A549 treated with DMSO at 1 μM for 4 hours (cell line): ENCODE data around the gene LLGL1. TPM values are rescaled to one million over a fixed set of nuclear protein-coding genes. Genes with fewer than 3 reads are reported as not detected.

Source experiments
- total RNA-seq: library from RNA; stranded (reverse); fragments of 200-300 nt; extraction: Qiagen RNA extraction; gene quantifications from 5 replicates; pipeline ENCODE4 v1.2.3, GENCODE V29; 2022; ENCODE audit warnings: low read depth

LLGL1 gene
- total RNA-seq, result 13.2 to 19.9 TPM (median 15.7 TPM) in 5 replicates

DNA sequence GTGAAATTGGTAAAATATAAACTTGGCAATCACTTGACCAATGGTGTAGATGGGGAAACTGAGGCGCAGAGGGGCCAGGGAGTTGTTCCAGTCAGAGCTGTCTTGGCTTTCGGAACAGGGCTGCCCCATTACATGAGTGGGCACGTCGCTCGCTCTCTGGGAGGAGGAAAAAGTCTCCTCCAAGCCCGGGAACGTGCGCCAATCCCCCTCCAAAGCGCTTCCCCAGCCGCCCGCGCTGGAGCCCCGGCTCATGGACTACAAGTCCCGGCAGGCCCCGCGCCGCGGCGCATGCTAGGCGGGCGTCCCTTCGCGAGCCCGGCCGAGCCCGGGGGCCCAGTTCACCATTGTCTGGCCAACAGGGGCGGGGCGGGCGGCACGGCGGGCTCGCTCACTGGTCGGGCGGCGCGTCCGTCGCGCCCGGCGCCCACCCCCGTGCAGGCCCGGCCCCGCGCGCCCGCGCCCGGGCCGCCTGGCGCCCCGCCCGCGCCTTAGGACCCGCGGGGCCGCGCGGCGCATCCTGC, at the start of gene LLGL1:
Gene LLGL1 (plus strand): TSS at position 515 of the 521 bp plus-strand sequence. CDS start 48 bp downstream, outside the sequence.

DNA sequence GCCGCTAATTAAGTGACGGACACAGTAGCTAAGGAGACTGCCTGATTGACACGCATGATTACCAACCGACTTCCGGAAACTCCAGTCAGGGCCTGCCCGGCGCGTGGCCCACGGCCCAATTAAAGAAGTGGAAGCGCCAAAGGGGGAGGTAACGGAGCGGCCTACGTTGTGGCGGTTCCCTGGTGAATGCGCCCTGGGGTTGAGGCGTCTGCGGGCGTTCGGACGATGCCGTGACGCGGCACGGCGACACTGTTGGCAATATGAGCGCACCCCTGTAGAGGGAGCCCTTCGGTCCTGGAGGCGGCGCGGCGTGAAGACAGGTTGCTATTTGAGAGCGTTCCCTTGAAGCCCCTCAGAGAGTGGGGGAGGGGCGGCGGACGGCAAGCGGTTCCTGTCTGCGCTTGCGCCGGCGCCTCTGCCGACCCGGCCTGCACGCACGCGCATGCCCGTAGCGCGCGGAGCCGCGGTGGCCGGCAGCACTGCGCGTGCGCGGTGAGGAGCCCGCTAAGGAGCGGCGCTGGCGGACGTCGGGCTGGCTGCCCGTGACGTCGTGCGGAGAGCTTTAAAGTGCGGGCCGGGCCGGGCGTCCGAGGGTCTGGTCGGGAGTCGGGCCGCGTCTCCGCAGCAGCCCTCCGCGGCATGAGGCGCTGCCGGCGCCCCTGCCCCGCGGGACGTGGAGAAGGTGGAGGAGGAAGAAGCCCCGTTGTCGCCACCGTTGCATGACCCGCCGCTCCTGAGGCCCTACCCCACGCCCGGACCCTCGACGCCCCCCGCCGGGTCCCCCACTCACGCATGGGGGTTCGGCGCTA, 41.9 kb upstream of the LLGL1 start, which contains the start of gene ALKBH5:
Gene ALKBH5 (plus strand): TSS at position 495 of the 809 bp plus-strand sequence. CDS start 416 bp downstream, outside the sequence.

GRCh38 chr17:18258356-18259038, 33.1 kb downstream of the LLGL1 start, which contains the start of gene FLII:
Gene FLII (minus strand): TSS chr17:18258738. CDS start chr17:18258690, 48 bp downstream.

GRCh38 chr17:18260332-18261145, 35.1 kb downstream of the LLGL1 start, which contains the start of gene MIEF2:
Gene MIEF2 (plus strand): TSS chr17:18260662. CDS start chr17:18262721, 2,059 bp downstream.

Other genes starting within 250 kb of the LLGL1 start
- 22.0 to 32.4 TPM (median 27.6 TPM) in 5 replicates for gene ATPAF2, start 186.5 kb upstream of the LLGL1 start, total RNA-seq
- 10.8 to 13.7 TPM (median 13.6 TPM) in 5 replicates for gene GID4, start 186.2 kb upstream of the LLGL1 start, total RNA-seq
- 50.5 to 57.3 TPM (median 52.3 TPM) in 5 replicates for gene DRG2, start 137.7 kb upstream of the LLGL1 start, total RNA-seq
- 0.16 to 0.43 TPM (median 0.26 TPM) in 5 replicates for gene MYO15A, start 116.9 kb upstream of the LLGL1 start, total RNA-seq
- gene ALKBH5, start 41.8 kb upstream of the LLGL1 start, total RNA-seq, result 49.9 to 64.1 TPM (median 61.8 TPM) in 5 replicates
- 231 to 269 TPM (median 252 TPM) in 5 replicates for gene FLII, start 33.1 kb downstream of the LLGL1 start, total RNA-seq
- gene MIEF2, start 35.0 kb downstream of the LLGL1 start, total RNA-seq, result 5.7 to 11.0 TPM (median 9.2 TPM) in 5 replicates
- 35.2 to 43.3 TPM (median 40.9 TPM) in 5 replicates for gene TOP3A, start 89.4 kb downstream of the LLGL1 start, total RNA-seq
- 18.2 to 19.0 TPM (median 18.5 TPM) in 5 replicates for gene SMCR8, start 89.7 kb downstream of the LLGL1 start, total RNA-seq
- gene SHMT1, start 137.9 kb downstream of the LLGL1 start, total RNA-seq, result 40.0 to 48.3 TPM (median 45.8 TPM) in 5 replicates
- not detected in 5 replicates for gene EVPLL, start 152.1 kb downstream of the LLGL1 start, total RNA-seq